ENCODE measurements around the gene CNOT6L. TPM values are rescaled to one million over a fixed set of nuclear protein-coding genes. Genes with fewer than 3 reads are reported as not detected.

The CNOT6L gene
- total and polyA plus RNA-seq, 10 donors, result 7.0 to 122 (median 81.6) TPM

DNA sequence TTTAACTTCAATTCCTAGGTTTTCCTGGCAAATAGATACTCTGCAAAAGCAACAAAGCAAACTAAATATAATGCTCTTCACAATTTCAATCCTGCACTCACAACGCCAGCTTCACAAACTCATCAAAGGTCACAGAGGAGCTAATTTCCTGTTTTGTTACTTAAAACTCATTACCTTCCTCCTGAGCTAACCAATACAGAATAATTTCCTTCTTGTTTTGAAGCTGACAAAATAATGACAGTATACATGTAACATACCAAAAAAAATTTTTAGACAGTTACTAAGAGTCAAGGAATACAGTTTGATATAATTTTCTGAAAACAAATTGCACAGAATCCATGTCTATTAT lies 17.9 kb downstream of the CNOT6L start:
- DNase-seq, result no peak
- H3K27me3 ChIP-seq (replicated peaks in 1 of 7), result no peaks in the 10 kb centered on the region
- H3K4me3 ChIP-seq, result peak overlapping the region in 1 of 8 donors; percentile 41

DNA sequence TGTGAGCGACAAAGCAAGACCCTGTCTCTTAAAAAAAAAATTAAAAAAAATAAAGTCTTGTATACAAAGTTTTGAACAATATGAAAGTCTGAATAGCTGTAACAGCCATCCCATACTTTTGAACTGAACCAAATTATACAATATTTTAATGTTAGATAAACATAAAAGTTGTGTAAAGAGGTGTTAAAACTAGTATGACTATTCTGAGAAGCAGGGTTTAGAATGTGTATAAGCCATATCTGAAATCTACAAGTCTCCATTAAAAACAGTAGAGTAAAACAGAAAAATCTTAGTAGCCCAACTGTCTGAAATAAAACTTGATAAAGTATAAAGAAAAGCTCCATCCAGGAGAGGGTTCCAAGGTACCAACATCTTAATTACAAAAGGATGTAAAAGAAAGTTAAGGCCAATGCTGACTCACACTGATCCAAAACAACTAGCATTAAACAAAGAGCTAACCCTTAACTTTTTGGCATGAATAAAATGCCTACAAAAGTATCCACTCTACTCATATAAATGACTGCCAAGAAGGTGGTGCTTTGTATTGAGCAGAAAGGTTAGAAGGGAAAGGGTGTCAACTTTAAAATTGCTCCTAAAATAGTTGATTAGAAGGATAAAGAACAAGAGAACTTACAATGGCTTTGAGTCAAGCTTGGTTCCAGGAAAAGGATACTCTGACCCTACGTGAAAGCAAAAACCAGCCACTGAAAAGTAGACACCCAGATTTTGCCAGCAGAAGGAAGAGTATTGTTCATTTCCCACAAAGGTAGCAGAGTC lies 18.5 kb downstream of the CNOT6L start:
- peaks cover 0 to 20% (median 0%) of the 10 kb centered on the region in 6 donors for H3K36me3 ChIP-seq
- DNase-seq, result no peak
- 52 to 57% (median 54%) methylated on average over 2 of the region's 2 CpGs for WGBS, 5 donors
- H3K9me3 ChIP-seq, result peaks cover 0 to 7% (median 4%) of the 10 kb centered on the region in 8 donors
- intact Hi-C loops (cut with DNase I; ENCODE audit: low total_unique reads), result no loop called here
- no peak for TF ChIP-seq POLR2A (IDR thresholded peaks at IDR 0.05)
- no peak for TF ChIP-seq POLR2AphosphoS5 (IDR thresholded peaks at IDR 0.05)
- TF ChIP-seq, protein P1, sequence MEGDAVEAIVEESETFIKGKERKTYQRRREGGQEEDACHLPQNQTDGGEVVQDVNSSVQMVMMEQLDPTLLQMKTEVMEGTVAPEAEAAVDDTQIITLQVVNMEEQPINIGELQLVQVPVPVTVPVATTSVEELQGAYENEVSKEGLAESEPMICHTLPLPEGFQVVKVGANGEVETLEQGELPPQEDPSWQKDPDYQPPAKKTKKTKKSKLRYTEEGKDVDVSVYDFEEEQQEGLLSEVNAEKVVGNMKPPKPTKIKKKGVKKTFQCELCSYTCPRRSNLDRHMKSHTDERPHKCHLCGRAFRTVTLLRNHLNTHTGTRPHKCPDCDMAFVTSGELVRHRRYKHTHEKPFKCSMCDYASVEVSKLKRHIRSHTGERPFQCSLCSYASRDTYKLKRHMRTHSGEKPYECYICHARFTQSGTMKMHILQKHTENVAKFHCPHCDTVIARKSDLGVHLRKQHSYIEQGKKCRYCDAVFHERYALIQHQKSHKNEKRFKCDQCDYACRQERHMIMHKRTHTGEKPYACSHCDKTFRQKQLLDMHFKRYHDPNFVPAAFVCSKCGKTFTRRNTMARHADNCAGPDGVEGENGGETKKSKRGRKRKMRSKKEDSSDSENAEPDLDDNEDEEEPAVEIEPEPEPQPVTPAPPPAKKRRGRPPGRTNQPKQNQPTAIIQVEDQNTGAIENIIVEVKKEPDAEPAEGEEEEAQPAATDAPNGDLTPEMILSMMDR (IDR thresholded peaks at IDR 0.05 in 8 of 11, conservative IDR thresholded peaks at IDR 0.05 in 3 of 11), result no peak
- peak overlapping the region in 1 of 8 donors; percentile 41 for H3K4me3 ChIP-seq
- H3K27me3 ChIP-seq (replicated peaks in 1 of 7), result no peaks in the 10 kb centered on the region
- H3K4me1 ChIP-seq, result peaks cover 34 to 98% (median 82%) of the 10 kb centered on the region in 6 donors
- peak overlapping the region in 7 of 8 donors; percentile 62 to 83 (median 77) for H3K27ac ChIP-seq

More for the DNA sequence above, 17.9 kb downstream of the CNOT6L start:
- intact Hi-C loops (cut with DNase I; ENCODE audit: low total_unique reads), result no loop called here
- 5 to 20% (median 13%) methylated on average over 1 of the region's 1 CpG for WGBS, 5 donors
- TF ChIP-seq POLR2AphosphoS5 (IDR thresholded peaks at IDR 0.05) (no peak), POLR2A (IDR thresholded peaks at IDR 0.05) (no peak)
- TF ChIP-seq, protein P1 (IDR thresholded peaks at IDR 0.05 in 8 of 11, conservative IDR thresholded peaks at IDR 0.05 in 3 of 11), result no peak
- Histone ChIP-seq H3K36me3 (peaks cover 0 to 14% (median 0%) of the 10 kb centered on the region in 6 donors), H3K27ac (peak overlapping the region in 7 of 8 donors; percentile 62 to 83 (median 77)), H3K9me3 (peaks cover 0 to 2% (median 0%) of the 10 kb centered on the region in 8 donors), H3K4me1 (peaks cover 34 to 100% (median 86%) of the 10 kb centered on the region in 6 donors)

DNA sequence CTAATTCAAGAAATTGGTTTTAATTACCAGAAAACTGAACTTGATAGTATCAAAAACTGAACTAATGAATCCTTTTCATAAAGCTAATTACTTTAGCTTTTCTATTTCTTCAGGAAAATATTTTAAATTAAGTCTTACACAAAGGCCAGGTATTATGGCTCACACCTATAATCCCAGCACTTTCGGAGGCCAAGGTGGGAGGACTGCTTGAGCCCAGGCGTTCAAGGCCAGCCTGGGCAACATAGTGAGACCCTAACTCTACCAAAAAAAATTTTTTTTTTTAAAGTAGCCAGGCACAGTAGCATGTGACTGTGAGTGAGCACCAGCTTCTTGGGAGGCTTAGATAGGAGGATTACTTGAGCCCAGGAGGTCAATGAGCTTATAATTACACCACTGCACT lies 19.1 kb downstream of the CNOT6L start:
- TF ChIP-seq, protein P1 (IDR thresholded peaks at IDR 0.05 in 8 of 11, conservative IDR thresholded peaks at IDR 0.05 in 3 of 11), result no peak
- no peak for TF ChIP-seq POLR2A (IDR thresholded peaks at IDR 0.05)
- no peak for TF ChIP-seq POLR2AphosphoS5 (IDR thresholded peaks at IDR 0.05)
- Histone ChIP-seq H3K36me3 (peaks cover 0 to 26% (median 0%) of the 10 kb centered on the region in 6 donors), H3K9me3 (peaks cover 0 to 13% (median 10%) of the 10 kb centered on the region in 8 donors), H3K27ac (peak overlapping the region in 7 of 8 donors; percentile 62 to 83 (median 77)), H3K27me3 (replicated peaks in 1 of 7) (no peaks in the 10 kb centered on the region), H3K4me1 (peaks cover 32 to 94% (median 76%) of the 10 kb centered on the region in 6 donors), H3K4me3 (no peak overlapping the region)
- WGBS, 5 donors, result 94 to 100% (median 97%) methylated on average over 2 of the region's 2 CpGs
- intact Hi-C loops (cut with DNase I; ENCODE audit: low total_unique reads), result no loop called here
- no peak for DNase-seq

DNA sequence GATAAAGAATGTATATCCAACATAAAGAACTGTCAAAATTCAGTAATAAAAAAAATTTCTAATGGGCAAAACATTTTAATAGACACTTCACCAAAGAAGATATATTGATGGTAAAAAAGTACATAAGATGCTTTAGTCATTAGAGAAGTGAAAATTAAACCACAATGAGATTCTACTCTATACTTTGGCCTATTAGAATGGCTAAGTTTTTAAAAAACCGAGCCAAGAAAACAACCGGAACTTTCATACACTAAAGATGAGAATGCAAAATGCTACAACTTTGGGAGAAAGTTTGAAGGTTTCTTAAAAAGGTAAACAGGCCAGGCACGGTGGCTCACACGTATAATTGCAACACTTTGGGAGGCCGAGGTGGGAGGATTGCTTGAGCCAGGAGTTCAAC lies 20.8 kb downstream of the CNOT6L start:
- WGBS, 5 donors, result 75 to 80% (median 77%) methylated on average over 5 of the region's 5 CpGs
- peaks cover 0 to 17% (median 0%) of the 10 kb centered on the region in 6 donors for H3K36me3 ChIP-seq
- peak overlapping the region in 2 of 8 donors; percentile 50 to 81 for H3K27ac ChIP-seq
- intact Hi-C loops (cut with DNase I; ENCODE audit: low total_unique reads), result no loop called here
- DNase-seq, result no peak
- H3K4me1 ChIP-seq, result peaks cover 26 to 93% (median 71%) of the 10 kb centered on the region in 6 donors
- peaks cover 0 to 14% (median 10%) of the 10 kb centered on the region in 8 donors for H3K9me3 ChIP-seq
- TF ChIP-seq POLR2A (IDR thresholded peaks at IDR 0.05) (no peak), POLR2AphosphoS5 (IDR thresholded peaks at IDR 0.05) (no peak)
- TF ChIP-seq, protein P1 (IDR thresholded peaks at IDR 0.05 in 8 of 11, conservative IDR thresholded peaks at IDR 0.05 in 3 of 11), result no peak
- no peaks in the 10 kb centered on the region for H3K27me3 ChIP-seq (replicated peaks in 1 of 7)
- no peak overlapping the region for H3K4me3 ChIP-seq

All from spleen (tissue), 11 donors.